CD14-positive monocyte (primary cell): ENCODE measurements around the gene LRRC59. TPM values are rescaled to one million over a fixed set of nuclear protein-coding genes. Genes with fewer than 3 reads are reported as not detected.

Experiments
- DNase-seq, 3 donors: peaks; one replicate each; pipeline ENCODE4 v3.0.0-alpha.2; 2011 to 2022
- H2AFZ ChIP-seq: 2 replicates; pipeline ENCODE4 v1.6.0; 2012; ENCODE audit warnings: mild to moderate bottlenecking, low read depth, low read length, inconsistent platforms; ENCODE audit not compliant: insufficient read depth, poor library complexity, severe bottlenecking
- H3K27ac ChIP-seq, 2 donors: 1 replicate in 1 of 2; 2 replicates in 1 of 2; pipeline ENCODE4 v1.5.1; 2012 to 2013; ENCODE audit warnings: low read length in 2 of 2, control low read depth in 1 of 2, inconsistent platforms in 1 of 2, low read depth in 1 of 2, mild to moderate bottlenecking in 1 of 2
- H3K27me3 ChIP-seq, 2 donors: one replicate each; pipeline versions ENCODE4 v1.6.0 to v1.6.1; 2011 to 2013; ENCODE audit warnings: low read length in 2 of 2; ENCODE audit not compliant: control insufficient read depth in 2 of 2, insufficient read depth in 2 of 2
- H3K36me3 ChIP-seq, 2 donors: replicated peaks in 1 of 2; 1 replicate in 1 of 2; 2 replicates in 1 of 2; pipeline versions ENCODE4 v1.5.1 to v1.6.1; 2012 to 2013; ENCODE audit warnings: low read length in 2 of 2, control low read depth in 1 of 2, inconsistent platforms in 1 of 2, mild to moderate bottlenecking in 1 of 2; ENCODE audit not compliant: insufficient read depth in 2 of 2, control insufficient read depth in 1 of 2
- H3K4me1 ChIP-seq, 2 donors: 1 replicate in 1 of 2; 2 replicates in 1 of 2; pipeline versions ENCODE4 v1.5.1 to v1.6.1; 2012 to 2013; ENCODE audit warnings: low read length in 2 of 2, control low read depth in 1 of 2, inconsistent platforms in 1 of 2, mild to moderate bottlenecking in 1 of 2, moderate library complexity in 1 of 2; ENCODE audit not compliant: insufficient read depth in 2 of 2, control insufficient read depth in 1 of 2
- H3K4me2 ChIP-seq: replicated peaks from 2 replicates; pipeline ENCODE3; 2012; ENCODE audit warnings: low read length, moderate library complexity, mild to moderate bottlenecking; ENCODE audit not compliant: poor library complexity, severe bottlenecking; ENCODE audit errors: extremely low read depth
- H3K4me3 ChIP-seq, 3 experiments: fragments of 200-600 bp in 1 of 3; sonication (generic) in 1 of 3; replicated peaks in 1 of 3; 1 replicate in 2 of 3; 2 replicates in 1 of 3; pipeline ENCODE4 v1.5.1; 2011 to 2013; ENCODE audit warnings: low read length in 3 of 3, mild to moderate bottlenecking in 3 of 3, control low read depth in 2 of 3, low read depth in 2 of 3, inconsistent platforms in 1 of 3, moderate library complexity in 1 of 3
- H3K79me2 ChIP-seq: 2 replicates; pipeline ENCODE4 v1.6.0; 2012; ENCODE audit warnings: mild to moderate bottlenecking, control low read depth, inconsistent platforms, low read length, moderate library complexity; ENCODE audit not compliant: insufficient read depth
- H3K9ac ChIP-seq: 2 replicates; pipeline ENCODE4 v1.6.0; 2017; ENCODE audit warnings: low read length, mild to moderate bottlenecking; ENCODE audit not compliant: insufficient read depth, poor library complexity, severe bottlenecking
- H3K9me3 ChIP-seq, 2 donors: replicated peaks in 1 of 2; 1 replicate in 1 of 2; 2 replicates in 1 of 2; pipeline versions ENCODE4 v1.5.1 to v1.6.1; 2012 to 2013; ENCODE audit warnings: low read length in 2 of 2, control low read depth in 1 of 2; ENCODE audit not compliant: control insufficient read depth in 1 of 2, insufficient read depth in 1 of 2
- H4K20me1 ChIP-seq: 2 replicates; pipeline ENCODE4 v1.6.0; 2012; ENCODE audit warnings: mild to moderate bottlenecking, low read length, control low read depth, moderate library complexity; ENCODE audit not compliant: insufficient read depth
- H3K27ac Mint-ChIP-seq, 7 donors: one replicate each; pipeline ENCODE4 v1.8.0; 2020; ENCODE audit warnings: mild to moderate bottlenecking in 7 of 7, mixed read lengths in 7 of 7, moderate library complexity in 6 of 7, inconsistent platforms in 2 of 7
- H3K27me3 Mint-ChIP-seq, 3 donors: one replicate each; pipeline ENCODE4 v1.8.0; 2021 to 2022; ENCODE audit warnings: low read depth in 3 of 3, mild to moderate bottlenecking in 3 of 3, mixed read lengths in 3 of 3, moderate library complexity in 3 of 3, inconsistent platforms in 1 of 3
- H3K36me3 Mint-ChIP-seq, 2 donors: one replicate each; pipeline ENCODE4 v1.8.0; 2020; ENCODE audit warnings: mixed read lengths in 2 of 2, inconsistent platforms in 1 of 2, mild to moderate bottlenecking in 1 of 2
- H3K4me1 Mint-ChIP-seq: one replicate; pipeline ENCODE4 v1.8.0; 2020; ENCODE audit warnings: mild to moderate bottlenecking, mixed read lengths
- H3K4me3 Mint-ChIP-seq, 2 donors: one replicate each; pipeline ENCODE4 v1.8.0; 2020; ENCODE audit warnings: mild to moderate bottlenecking in 2 of 2, mixed read lengths in 2 of 2, moderate library complexity in 1 of 2
- H3K9me3 Mint-ChIP-seq, 7 donors: one replicate each; pipeline ENCODE4 v1.8.0; 2020 to 2022; ENCODE audit warnings: mixed read lengths in 7 of 7, mild to moderate bottlenecking in 6 of 7, moderate library complexity in 6 of 7, inconsistent platforms in 2 of 7
- WGBS: methylation state at CpG from one replicate; pipeline ENCODE4 v1.1.5; 2013; ENCODE audit warnings: missing lambda C conversion rate; ENCODE audit not compliant: insufficient coverage; 5-methylcytosine and 5-hydroxymethylcytosine counted together
- intact Hi-C, 2 donors: fragments of 100-400 bp; cut with micrococcal nuclease; formaldehyde crosslinking; loops; one replicate each; pipeline versions ENCODE4 v1.15.0 to v1.15.1; 2023
- polyA plus RNA-seq, 3 donors: library from polyadenylated mRNA; depleted of rRNA in 1 of 3; unstranded in 2 of 3; stranded (reverse) in 1 of 3; fragments of 300-500 nt in 2 of 3; fragments of >200 nt in 1 of 3; fragmentation: Illumina TruSeq in 2 of 3; gene quantifications; 1 replicate in 2 of 3; 2 replicates in 1 of 3; pipeline ENCODE4 v1.2.3, GENCODE V29; 2012 to 2021
- TF ChIP-seq, protein P1 (sequence below): fragments of 200-600 bp; IDR thresholded peaks from one replicate; pipeline ENCODE4 v1.8.0; 2022; ENCODE audit warnings: antibody characterized with exemption, mild to moderate bottlenecking

LRRC59 gene
- polyA plus RNA-seq, 3 donors = 36.6 to 48.9 (median 45.7) TPM

DNA sequence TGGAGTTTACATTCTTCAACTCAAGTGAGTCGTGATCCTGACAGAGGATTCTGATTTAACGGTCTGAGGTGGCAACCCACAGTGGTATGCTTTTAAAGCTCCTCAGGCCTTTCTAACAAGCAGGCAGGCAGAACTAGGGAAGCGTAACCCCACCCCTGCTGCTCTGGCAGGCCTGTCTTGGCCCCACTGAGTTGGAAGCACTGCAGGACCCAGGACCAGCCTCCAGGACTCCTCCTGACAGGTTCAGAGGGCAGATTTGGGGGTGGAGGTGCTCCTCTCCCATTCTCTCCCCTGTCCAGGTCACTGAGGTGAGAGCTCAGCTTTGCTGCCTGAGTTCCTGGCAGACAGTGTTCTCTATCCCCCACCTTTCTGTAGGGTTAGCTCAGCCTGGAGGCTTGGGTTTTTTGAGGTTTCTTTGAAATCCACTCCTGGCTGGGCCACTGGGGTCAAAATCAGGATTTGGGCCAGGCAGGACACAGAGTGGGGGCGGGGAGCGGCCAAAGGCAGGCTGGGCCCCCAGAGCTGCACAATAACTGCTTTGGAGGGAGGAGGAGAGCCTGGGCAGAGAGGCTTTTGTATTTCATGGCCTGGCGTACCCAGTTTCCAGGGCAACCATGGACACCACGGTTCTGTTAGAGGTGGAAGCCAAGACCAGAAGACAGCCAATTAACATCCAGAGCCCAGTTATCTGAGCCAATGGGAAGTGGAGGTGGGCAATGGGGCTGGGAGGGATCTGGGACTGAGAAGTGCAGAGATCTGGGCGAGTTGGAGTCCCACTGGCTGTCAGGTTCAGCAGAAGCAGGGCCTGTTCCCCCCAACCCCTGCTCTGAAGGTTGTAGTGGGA, 33.9 kb downstream of the LRRC59 start:
- Mint-ChIP-seq H3K4me1 (peaks cover 10% of the 10 kb centered on the region), H3K4me3 (no peak overlapping the region), H3K9me3 (peaks cover 0 to 2% (median 0%) of the 10 kb centered on the region in 7 donors), H3K27me3 (no peaks in the 10 kb centered on the region), H3K27ac (peak overlapping the region in 3 of 7 donors; percentile 41 to 60 (median 41)), H3K36me3 (peaks cover 51 to 61% of the 10 kb centered on the region in 2 donors)
- no peak overlapping the region for H2AFZ ChIP-seq
- peaks cover 12% of the 10 kb centered on the region for H4K20me1 ChIP-seq
- intact Hi-C loops = no loop called here
- no peak overlapping the region for H3K9ac ChIP-seq
- TF ChIP-seq, protein P1, sequence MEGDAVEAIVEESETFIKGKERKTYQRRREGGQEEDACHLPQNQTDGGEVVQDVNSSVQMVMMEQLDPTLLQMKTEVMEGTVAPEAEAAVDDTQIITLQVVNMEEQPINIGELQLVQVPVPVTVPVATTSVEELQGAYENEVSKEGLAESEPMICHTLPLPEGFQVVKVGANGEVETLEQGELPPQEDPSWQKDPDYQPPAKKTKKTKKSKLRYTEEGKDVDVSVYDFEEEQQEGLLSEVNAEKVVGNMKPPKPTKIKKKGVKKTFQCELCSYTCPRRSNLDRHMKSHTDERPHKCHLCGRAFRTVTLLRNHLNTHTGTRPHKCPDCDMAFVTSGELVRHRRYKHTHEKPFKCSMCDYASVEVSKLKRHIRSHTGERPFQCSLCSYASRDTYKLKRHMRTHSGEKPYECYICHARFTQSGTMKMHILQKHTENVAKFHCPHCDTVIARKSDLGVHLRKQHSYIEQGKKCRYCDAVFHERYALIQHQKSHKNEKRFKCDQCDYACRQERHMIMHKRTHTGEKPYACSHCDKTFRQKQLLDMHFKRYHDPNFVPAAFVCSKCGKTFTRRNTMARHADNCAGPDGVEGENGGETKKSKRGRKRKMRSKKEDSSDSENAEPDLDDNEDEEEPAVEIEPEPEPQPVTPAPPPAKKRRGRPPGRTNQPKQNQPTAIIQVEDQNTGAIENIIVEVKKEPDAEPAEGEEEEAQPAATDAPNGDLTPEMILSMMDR = no peak
- H3K4me1 ChIP-seq = peaks cover 4% of the 10 kb centered on the region in 2 donors
- no peaks in the 10 kb centered on the region for H3K79me2 ChIP-seq
- no peaks in the 10 kb centered on the region for H3K27me3 ChIP-seq
- no peak overlapping the region for H3K4me2 ChIP-seq
- WGBS = 81% methylated on average over 8 of the region's 8 CpGs
- H3K36me3 ChIP-seq = peaks cover 53 to 64% of the 10 kb centered on the region in 2 donors
- no peak for DNase-seq
- no peak overlapping the region for H3K27ac ChIP-seq
- H3K4me3 ChIP-seq = no peak overlapping the region
- H3K9me3 ChIP-seq = no peaks in the 10 kb centered on the region

DNA sequence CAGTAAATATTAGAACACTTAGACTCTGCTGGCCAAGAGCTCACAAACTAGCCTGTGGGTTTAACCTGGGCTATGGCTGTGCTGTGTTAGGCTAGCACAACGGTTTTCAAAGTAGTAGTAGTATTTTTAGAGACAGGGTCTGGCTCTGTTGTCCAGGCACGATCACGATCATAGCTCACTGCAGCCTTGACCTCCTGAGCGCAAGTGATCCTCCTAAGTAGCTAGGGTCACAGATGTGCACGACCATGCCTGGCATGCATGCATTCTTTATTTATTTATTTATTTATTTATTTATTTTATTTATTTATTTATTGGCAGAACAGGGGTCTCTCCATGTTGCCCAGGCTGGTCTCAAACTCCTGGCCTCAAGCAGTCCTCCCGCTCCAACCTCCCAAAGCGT, 34.7 kb downstream of the LRRC59 start:
- no peak overlapping the region for H3K27ac ChIP-seq
- intact Hi-C loops = no loop called here
- H3K27ac Mint-ChIP-seq = no peak overlapping the region
- peaks cover 53 to 64% of the 10 kb centered on the region in 2 donors for H3K36me3 ChIP-seq
- TF ChIP-seq, protein P1 = no peak
- H3K4me1 ChIP-seq = peaks cover 4% of the 10 kb centered on the region in 2 donors
- 80% methylated on average over 2 of the region's 7 CpGs for WGBS
- H3K9me3 Mint-ChIP-seq = peaks cover 0 to 2% (median 0%) of the 10 kb centered on the region in 7 donors
- DNase-seq = no peak
- H3K9me3 ChIP-seq = no peaks in the 10 kb centered on the region
- no peak overlapping the region for H3K9ac ChIP-seq
- H3K4me3 Mint-ChIP-seq = no peak overlapping the region
- H4K20me1 ChIP-seq = peaks cover 12% of the 10 kb centered on the region
- no peaks in the 10 kb centered on the region for H3K79me2 ChIP-seq
- no peak overlapping the region for H3K4me3 ChIP-seq
- no peak overlapping the region for H3K4me2 ChIP-seq
- H3K4me1 Mint-ChIP-seq = peaks cover 10% of the 10 kb centered on the region
- H3K27me3 ChIP-seq = no peaks in the 10 kb centered on the region
- peaks cover 51 to 61% of the 10 kb centered on the region in 2 donors for H3K36me3 Mint-ChIP-seq
- H3K27me3 Mint-ChIP-seq = no peaks in the 10 kb centered on the region
- no peak overlapping the region for H2AFZ ChIP-seq
